Measurements from ENCODE around the gene SUPT3H.

SUPT3H gene

DNA sequence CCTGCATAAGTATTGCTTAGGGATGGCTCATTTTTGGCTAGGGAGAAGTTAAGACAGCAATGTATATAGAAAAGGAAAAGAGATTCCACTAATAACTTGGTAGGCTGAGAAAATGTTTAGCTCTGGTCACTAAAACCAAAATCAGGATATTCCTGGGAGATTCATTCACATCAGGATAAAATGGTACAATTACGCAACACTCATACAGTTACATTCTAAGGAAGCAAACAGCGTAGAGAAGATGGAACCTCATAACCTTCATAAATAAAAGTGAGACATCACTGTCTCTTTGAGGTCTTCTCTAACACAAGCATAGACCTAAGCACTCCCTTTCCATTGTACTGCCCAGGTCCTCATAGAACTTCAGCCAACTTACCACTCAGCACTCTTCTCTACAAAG, 345.3 kb downstream of the SUPT3H start:
- TF ChIP-seq, protein P1, sequence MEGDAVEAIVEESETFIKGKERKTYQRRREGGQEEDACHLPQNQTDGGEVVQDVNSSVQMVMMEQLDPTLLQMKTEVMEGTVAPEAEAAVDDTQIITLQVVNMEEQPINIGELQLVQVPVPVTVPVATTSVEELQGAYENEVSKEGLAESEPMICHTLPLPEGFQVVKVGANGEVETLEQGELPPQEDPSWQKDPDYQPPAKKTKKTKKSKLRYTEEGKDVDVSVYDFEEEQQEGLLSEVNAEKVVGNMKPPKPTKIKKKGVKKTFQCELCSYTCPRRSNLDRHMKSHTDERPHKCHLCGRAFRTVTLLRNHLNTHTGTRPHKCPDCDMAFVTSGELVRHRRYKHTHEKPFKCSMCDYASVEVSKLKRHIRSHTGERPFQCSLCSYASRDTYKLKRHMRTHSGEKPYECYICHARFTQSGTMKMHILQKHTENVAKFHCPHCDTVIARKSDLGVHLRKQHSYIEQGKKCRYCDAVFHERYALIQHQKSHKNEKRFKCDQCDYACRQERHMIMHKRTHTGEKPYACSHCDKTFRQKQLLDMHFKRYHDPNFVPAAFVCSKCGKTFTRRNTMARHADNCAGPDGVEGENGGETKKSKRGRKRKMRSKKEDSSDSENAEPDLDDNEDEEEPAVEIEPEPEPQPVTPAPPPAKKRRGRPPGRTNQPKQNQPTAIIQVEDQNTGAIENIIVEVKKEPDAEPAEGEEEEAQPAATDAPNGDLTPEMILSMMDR (IDR thresholded peaks at IDR 0.05; ENCODE audit: insufficient read depth, missing control alignments), result no peak
- DNase-seq (ENCODE audit: insufficient read length, low spot score), result no peak
- peak; percentile 56 for FAIRE-seq

DNA sequence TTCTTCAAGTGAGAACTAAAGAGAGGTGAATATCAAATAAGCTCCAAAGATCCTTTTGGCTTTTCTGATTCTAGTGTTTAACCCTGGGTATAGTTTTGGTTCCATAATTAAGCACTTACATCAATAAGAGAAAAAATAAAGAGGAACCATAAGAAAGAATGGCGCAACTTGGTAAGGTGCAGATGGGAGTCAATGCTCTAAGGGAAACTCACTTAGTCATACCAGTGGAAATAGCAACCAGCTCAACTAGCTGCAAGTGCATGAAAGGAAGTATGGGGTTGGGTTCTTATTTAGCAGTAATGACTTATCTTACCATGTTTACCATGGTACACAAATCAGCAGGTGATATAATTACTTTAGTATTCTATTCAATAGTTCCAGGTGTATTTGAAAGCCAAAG, 346.1 kb downstream of the SUPT3H start:
- TF ChIP-seq, protein P1 (IDR thresholded peaks at IDR 0.05; ENCODE audit: insufficient read depth, missing control alignments), result no peak
- DNase-seq (ENCODE audit: insufficient read length, low spot score) (no peak), FAIRE-seq (no peak)

DNA sequence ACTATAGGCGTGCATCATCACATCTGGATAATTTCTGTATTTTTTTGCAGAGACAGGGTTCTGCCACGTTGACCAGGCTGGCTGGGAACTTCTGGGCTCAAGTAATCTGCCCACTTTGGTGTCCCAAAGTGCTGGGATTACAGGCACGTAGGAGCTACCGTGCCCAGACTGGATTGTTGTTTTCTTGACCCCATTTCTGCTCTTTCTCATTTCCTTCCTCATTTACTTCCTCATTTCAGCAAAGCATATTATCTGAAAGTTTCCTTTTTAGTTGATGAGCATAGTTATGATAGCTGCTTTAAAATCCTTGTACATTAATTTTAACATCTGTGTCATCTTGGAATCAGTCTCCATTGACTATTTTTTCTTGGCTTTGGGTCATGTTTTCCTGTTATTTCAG, 350.6 kb downstream of the SUPT3H start:
- no peak for FAIRE-seq
- TF ChIP-seq, protein P1 (IDR thresholded peaks at IDR 0.05; ENCODE audit: insufficient read depth, missing control alignments), result no peak
- no peak for DNase-seq (ENCODE audit: insufficient read length, low spot score)

DNA sequence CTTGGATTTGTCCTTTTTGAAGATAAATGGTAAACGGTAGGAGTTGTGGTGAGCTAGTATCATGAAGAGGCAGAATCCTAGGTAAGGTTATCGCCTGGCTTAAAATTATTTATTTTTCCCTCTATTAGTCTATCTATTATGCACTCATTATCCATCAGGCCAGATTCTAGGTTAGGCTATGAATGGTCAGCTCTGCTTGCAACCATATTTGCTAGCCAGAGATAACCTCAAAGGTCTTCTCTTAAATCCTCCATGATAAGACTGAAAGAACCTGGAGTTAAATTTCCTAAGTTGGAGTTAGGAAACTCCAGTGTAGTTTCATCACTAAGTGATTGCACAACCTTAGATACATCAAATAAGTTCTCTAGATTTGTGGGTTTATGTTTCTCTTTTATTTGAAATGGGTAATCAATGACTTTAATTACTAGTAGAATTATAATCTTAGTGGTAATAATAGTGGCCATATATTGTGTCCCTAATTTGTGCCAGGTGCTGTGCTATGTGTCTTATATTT, 351.7 kb downstream of the SUPT3H start:
- TF ChIP-seq, protein P1 (IDR thresholded peaks at IDR 0.05; ENCODE audit: insufficient read depth, missing control alignments), result no peak
- DNase-seq (ENCODE audit: insufficient read length, low spot score) (no peak), FAIRE-seq (no peak)

DNA sequence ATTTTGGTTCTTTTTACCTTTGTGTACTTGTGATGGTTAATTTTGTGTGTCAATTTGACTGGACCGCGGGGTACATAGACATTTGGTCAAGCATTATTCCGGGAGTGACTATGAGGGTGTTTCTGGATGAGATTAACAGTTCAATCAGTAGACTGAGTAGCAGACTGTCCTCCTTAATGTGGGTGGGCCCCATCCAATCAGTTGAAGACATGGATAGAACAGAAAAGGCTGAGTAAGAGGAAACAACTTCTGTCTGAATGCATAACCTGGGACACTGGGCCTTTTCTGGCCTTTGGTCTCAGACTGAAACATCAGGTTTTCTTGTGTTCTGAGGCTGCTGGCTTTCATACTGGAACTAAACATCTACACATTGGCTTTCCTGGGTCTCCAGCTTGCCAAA, 353.1 kb downstream of the SUPT3H start:
- DNase-seq (ENCODE audit: insufficient read length, low spot score) (no peak), FAIRE-seq (no peak)
- TF ChIP-seq, protein P1 (IDR thresholded peaks at IDR 0.05; ENCODE audit: insufficient read depth, missing control alignments), result no peak

DNA sequence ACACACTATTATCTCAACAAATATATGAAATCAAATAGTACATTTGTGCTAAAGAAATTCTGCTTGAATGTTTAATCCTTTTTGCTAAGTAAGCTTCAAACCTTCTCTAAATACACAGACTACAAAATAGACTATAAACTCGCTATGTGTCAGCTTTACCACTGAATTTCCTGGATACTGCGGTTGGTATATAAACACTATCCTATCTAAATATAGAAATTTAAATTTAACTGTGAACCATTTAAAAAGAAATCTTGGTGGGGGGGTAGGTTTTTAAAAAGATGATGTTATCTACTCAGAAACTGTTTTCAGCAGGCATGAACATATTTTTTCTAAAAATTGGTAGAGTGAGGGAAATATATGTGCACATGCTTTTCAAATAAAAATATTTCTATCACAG, 356.1 kb downstream of the SUPT3H start:
- TF ChIP-seq, protein P1 (IDR thresholded peaks at IDR 0.05; ENCODE audit: insufficient read depth, missing control alignments), result no peak
- DNase-seq (ENCODE audit: insufficient read length, low spot score) (no peak), FAIRE-seq (no peak)

DNA sequence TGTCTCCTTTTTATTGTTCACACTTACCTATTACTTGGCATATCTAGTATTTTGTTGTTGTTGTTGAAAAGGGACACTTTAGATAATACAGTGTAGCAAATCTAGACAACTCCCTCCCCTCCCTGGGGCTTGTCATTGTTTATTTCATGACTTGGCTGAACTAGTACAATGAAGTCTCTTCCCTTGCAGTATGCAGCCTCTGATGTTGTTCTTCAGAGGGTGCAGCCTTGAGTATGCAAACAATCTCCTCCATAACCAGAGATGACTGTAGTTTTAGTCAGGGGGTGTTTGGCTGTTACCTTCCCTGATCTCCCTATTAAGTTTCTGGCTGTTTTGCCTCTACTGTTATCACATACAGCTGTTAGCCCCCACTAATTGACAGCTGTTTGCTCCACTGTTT, 365.0 kb downstream of the SUPT3H start:
- TF ChIP-seq, protein P1 (IDR thresholded peaks at IDR 0.05; ENCODE audit: insufficient read depth, missing control alignments), result no peak
- DNase-seq (ENCODE audit: insufficient read length, low spot score) (no peak), FAIRE-seq (no peak)
